Measurements from ENCODE around the gene C3orf33.

- TF ChIP-seq CTCF (IDR thresholded peaks at IDR 0.05; ENCODE audit: poor library complexity) (no peak), EZH2 (IDR thresholded peaks at IDR 0.05; ENCODE audit: borderline replicate concordance) (no peak), EZH2phosphoT487 (IDR thresholded peaks at IDR 0.05; ENCODE audit: low read depth, severe bottlenecking, unreplicated experiment) (no peak)
Measured at GRCh38 chr3:155843569-155843968, 37.5 kb upstream of the C3orf33 start.

Data from hepatocyte (in vitro differentiated cells).